IPS-NIHi7 (cell line): Measurements from ENCODE around the gene ABLIM1.

Experiments
- DNase-seq: peaks from one replicate; pipeline ENCODE4 v3.0.0; 2012; ENCODE audit warnings: mixed read lengths; ENCODE audit errors: extremely low spot score

Gene ABLIM1

GRCh38 chr10:114680543-114681117, 22.6 kb upstream of the ABLIM1 start:
- DNase-seq = no peak

- no peak for DNase-seq
These were observed 21.5 kb upstream of the ABLIM1 start for GRCh38 chr10:114679552-114679951.

GRCh38 chr10:114678820-114679219, 20.7 kb upstream of the ABLIM1 start:
- DNase-seq = no peak

GRCh38 chr10:114678336-114678735, 20.3 kb upstream of the ABLIM1 start:
- no peak for DNase-seq

- no peak for DNase-seq
These were observed 16.3 kb upstream of the ABLIM1 start for GRCh38 chr10:114674346-114674745.

- DNase-seq = no peak
These were observed 11.6 kb upstream of the ABLIM1 start for GRCh38 chr10:114669648-114670047.

GRCh38 chr10:114668375-114669080, 10.5 kb upstream of the ABLIM1 start:
- DNase-seq = no peak

GRCh38 chr10:114665873-114666272, 7.8 kb upstream of the ABLIM1 start:
- no peak for DNase-seq

- no peak for DNase-seq
These were observed 7.3 kb upstream of the ABLIM1 start for GRCh38 chr10:114665406-114665805.

GRCh38 chr10:114664127-114664526, 6.1 kb upstream of the ABLIM1 start:
- no peak for DNase-seq

- no peak for DNase-seq
These were observed 5.6 kb upstream of the ABLIM1 start for GRCh38 chr10:114663626-114664025.

- DNase-seq = no peak
These were observed 4.7 kb upstream of the ABLIM1 start for GRCh38 chr10:114662646-114663217.

GRCh38 chr10:114661212-114661880, 3.3 kb upstream of the ABLIM1 start:
- DNase-seq = no peak

GRCh38 chr10:114655671-114656070, 2.4 kb downstream of the ABLIM1 start:
- DNase-seq = no peak

GRCh38 chr10:114654822-114655575, 3.1 kb downstream of the ABLIM1 start:
- DNase-seq = no peak

- no peak for DNase-seq
These were observed 4.1 kb downstream of the ABLIM1 start for GRCh38 chr10:114653926-114654325.

GRCh38 chr10:114652402-114653368, 5.4 kb downstream of the ABLIM1 start:
- DNase-seq = no peak

GRCh38 chr10:114650831-114651230, 7.2 kb downstream of the ABLIM1 start:
- DNase-seq = no peak

- DNase-seq = no peak
These were observed 7.8 kb downstream of the ABLIM1 start for GRCh38 chr10:114650266-114650665.

GRCh38 chr10:114649217-114649903, 8.7 kb downstream of the ABLIM1 start:
- no peak for DNase-seq
